ENCODE data around the gene P2RX7.

Gene P2RX7

DNA sequence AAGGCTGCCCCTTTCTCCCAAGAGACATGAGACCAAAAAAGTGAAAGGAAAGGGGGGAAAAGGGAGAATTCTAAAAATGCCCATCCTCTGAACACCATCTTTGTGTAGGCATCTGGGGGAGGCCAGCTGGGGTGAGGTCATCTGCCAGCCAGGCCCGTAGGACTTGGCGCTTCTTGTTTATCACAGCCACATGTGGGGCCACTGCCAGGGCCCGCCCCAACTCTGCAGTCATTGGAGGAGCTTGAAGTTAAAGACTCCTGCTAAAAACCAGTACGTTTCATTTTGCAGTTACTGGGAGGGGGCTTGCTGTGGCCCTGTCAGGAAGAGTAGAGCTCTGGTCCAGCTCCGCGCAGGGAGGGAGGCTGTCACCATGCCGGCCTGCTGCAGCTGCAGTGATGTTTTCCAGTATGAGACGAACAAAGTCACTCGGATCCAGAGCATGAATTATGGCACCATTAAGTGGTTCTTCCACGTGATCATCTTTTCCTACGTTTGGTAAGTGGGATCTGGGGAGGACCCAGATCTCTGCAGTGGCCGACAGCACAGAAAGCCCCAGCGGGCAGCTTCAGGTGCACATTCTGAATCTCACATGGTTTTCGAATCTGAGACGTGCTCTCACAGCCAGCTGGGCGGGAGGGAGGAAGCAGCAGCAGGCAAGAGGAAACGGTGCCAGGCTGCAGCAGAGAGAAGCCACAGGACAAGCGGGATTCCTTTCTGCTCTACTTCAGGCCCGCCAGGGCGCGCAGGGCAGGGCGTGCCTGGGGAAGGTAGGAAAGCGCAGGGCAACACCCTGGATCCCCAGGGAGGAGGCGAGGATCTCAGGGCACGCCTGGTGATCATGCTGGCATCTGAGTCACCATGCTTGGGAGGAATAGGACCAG, at the start of gene P2RX7:
P2RX7 (plus strand) TSS at position 276 of the 881 bp plus-strand sequence; CDS start at position 371, 95 bp downstream.
- peak; percentile 99 for DNase-seq (ENCODE audit: low spot score)

DNA sequence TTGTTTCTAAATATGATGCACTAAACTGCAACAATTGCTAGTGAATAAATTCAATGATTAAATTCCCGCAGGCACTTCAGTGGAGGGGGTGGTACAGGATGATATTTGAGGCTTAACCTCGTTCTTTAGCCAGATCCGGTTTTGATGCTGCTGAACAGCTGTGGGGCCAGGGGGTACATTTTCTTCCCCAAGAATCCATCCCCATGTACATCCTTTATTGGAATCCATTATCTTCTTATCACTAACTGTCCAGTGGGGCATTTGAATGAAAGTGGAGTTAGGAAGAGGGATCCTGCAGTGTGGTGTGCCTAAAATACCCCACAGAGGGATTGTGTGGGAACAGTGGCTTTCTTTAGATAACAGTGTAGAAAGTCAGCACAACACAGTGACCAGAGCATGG, 48.4 kb upstream of the P2RX7 start:
- DNase-seq (ENCODE audit: low spot score), result no peak

DNA sequence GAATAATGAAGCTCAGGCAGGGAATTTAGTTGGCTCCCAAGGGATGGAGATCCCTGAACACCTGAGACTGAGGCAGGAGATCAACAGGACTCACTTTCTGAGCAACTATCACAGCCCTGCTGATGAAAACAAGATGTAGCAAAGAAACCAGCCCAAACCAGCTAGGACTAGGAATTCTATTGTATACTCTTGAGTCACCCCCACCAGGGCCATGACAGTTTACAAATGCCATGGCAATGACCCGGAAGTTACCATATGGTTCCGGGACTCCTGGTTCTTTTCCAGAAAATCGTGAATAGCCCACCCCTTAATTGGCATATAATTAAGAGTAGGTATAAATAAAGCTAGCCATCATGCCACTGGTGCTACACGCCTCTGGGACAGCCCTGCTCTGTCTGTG, 47.6 kb upstream of the P2RX7 start:
- no peak for DNase-seq (ENCODE audit: low spot score)

DNA sequence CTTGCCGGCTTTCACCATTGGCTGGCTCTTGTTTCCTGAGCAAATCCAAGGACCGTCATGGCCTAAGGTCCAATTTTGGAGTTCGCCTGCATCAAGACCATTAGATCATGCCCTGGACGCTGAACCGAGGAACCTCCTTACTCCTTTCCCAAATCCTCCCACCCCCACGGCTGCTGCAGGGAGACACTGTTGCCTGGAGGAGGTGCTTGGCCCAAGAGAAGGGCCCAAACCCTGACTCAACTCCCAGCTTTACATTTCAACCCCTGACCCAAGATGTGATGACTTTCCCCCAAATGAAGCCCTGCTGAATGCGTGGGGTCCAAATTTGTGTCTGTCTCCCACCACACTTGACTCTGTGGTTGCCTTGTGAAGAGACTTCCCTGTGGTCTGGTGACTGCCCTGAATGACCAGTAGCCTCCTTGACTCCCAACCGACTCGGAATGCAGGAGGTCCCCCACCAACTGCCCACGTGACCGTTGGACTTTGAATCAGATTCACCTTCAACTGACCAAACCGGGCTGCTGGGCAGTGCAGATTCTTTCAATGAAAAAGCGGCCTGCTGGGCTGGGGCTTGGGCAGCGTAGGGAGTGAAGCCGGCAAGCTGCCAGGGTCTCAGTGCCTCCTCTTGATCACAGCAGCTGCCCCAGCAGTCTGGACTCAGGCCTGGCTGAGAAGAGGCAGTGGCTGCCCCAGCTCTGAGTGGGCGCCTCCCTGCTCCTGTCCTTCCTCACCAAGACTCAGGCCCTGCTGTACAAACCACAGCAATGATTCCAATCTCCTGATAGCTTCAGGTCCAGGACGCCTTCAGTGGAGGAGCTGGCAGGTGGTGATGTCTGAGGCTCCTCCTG, 46.9 kb upstream of the P2RX7 start:
- no peak for DNase-seq (ENCODE audit: low spot score)

DNA sequence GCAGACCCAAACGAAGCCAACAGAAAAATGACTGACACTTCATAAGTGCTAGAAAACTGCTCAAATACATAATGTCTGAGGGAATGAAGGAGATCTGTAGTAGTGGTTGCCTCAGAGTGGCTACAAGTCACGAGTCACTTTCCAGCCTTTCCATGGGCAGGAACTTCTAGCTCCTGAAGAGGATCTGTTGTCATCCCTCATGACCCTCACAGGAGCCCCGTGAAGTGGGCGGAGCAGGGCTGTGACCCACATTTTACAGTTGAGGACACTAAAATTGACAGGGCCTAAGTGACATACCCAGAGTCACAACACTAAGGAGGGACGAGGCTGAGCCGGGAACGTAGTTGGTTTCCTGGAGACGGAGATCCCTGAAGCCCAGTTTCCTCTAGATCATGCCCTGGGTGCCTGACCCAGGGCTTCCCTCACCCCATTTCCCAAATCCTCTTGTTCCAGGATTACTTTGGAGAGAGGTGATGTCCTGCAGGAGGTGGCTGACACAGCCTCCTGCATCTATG, 45.8 kb upstream of the P2RX7 start:
- no peak for DNase-seq (ENCODE audit: low spot score)

DNA sequence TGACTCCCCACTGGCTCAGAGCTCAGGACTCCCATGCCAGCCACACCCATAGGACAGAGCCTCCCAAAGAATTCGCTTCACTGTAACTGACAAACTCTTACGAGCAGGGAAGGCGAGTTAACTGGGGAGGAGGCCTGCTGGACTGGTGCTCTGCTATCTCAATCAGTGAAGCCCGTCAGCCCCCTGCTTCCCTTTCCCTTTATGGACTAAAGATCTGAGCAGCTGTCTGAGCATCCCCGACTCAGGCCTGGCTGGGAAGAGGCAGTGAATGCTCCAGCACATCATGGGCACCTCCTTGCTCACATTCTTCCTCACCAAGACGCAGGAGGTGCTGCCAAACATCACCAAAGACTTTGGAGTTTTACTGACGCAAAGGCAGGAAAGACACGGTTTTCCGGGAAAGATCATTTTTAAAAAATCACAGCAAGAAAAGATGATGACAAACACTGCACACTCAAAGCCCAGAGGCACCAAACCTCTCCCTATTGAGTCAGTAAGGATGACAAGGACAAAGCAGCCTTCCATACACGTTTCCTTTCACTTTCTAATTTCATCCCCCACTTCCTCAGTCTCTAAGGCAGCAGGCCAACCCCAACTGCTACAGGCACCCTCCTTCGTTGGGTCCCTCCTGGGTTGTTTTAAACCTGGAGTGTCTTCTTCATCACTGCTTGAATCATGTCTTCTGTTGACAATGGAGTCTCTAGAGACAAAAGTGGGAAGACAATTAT, 45.0 kb upstream of the P2RX7 start:
- DNase-seq (ENCODE audit: low spot score), result no peak

DNA sequence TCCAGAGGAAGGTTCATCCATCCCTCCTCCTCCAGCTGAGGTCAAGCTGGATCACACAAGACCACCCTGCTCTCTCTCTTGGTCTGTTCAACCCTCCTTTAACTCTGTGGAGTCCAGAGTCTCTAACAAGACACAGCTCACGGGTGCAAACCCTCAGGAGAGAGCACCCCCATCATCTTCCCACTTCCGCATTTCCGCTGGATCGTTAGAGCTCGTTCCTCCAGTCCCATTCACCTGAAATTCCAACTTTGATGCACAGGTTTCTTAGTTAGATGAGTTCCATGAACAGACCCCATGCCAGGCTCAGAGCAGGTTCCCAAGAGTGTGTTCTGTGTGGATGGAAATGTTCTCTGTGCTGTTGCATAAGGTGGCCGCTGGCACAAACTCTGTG, 44.5 kb upstream of the P2RX7 start:
- no peak for DNase-seq (ENCODE audit: low spot score)

DNA sequence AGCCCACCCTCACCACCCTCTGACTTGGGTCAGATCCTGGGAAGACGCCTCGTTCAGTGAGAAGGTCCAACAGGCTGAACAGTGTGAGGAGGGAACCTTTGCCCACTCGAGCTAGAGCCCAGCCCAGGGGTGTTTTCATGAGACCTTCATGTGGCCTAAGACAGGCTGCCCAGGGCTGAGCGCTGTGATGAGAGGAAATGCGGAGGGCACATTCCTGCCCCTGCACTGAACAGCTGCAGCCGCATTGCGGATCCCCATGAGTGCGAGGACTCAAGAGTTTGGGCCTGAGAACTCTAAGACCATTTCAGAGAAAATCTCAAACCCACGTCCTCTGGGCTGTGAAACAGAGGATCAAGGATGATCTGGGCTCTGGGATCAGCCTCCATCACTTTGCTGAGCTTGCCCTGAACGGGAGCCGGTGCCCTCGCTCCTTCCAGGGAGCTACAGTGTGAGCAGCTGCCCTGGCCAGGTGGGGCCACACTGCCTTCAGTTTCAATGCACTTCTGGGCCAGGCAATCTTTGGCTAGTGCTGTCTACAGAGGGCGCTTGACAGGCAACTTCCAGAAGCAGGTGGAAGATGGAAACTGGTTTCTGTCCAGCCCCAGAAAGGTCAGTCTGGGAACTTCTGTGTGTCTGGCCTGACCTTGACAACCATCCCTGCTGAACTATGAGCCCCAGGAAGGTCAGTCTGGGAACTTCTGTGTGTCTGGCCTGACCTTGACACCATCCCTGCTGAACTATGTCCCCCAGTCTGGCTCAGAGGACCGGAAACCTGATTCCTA, 43.5 kb upstream of the P2RX7 start:
- DNase-seq (ENCODE audit: low spot score), result no peak

DNA sequence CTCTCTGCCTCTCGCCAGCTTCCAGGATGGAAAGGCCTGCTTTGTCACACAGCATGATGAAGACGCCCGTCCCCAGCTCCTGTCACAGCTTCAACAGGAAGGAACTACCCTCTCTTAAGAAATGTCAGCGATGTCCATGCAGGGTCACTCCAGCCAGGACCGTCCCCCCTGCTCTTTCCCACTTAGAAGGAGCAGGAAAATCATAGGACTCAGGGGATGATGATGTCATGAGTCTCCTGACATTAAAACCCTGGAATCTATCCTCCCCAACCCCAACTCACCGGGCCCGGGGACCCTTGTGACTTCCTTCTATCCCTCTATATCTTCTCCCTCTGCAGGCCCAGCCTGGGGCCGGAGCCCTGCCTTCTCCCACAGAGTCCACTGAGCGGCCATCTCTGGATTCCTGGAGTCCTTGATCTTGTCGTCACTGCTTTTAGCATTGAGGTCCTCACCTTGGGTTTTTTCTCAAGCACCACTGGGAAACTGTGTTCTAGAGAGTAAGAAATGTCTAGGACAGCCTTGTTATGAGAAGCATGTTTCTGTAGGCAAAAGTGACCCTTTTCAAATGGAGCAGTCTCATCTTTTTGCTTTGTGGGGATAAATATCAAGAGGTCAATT, 42.8 kb upstream of the P2RX7 start:
- DNase-seq (ENCODE audit: low spot score), result no peak

DNA sequence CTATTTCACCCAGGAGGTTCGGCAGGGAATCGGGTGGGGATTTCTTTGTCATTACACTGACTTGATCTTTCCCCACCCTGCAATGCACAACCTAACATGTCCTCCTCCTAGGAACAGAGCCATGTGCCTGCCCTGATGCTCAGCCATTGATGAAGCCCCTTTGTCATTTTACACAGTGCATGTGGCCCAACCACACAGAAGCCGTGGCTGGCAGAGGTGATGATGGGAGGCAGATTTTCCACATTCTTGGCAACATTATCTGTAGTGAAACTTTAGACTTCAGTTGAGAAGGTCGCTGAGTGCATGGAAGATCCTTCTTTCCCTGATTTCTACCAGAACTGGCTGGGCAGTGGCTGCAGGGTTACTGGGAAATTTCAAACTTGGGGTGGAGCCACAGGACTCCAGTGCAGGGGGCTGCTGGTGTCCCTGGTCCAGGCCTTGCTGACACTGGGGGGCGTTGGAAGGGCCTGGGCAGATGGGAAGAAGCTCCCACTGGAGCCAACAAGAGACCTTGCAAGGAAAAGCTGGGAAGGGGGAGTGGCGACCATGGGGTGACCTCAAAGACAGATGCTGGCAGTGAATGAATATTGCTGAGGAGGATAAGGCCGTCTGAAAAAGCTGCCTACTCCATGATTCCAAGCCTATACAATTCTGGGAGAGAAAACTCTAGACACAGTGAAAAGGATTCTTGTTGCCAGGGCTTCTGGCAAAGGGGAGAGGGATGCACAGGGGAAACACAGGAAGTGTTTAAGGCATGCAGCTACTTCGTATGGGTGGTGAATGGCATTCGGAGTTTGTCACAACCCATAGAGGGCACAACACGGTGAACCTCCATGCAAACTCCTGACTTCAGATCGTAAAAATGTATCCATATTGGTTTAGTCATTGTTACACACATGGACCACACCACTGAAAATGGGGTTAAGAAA, 41.8 kb upstream of the P2RX7 start:
- DNase-seq (ENCODE audit: low spot score), result no peak

DNA sequence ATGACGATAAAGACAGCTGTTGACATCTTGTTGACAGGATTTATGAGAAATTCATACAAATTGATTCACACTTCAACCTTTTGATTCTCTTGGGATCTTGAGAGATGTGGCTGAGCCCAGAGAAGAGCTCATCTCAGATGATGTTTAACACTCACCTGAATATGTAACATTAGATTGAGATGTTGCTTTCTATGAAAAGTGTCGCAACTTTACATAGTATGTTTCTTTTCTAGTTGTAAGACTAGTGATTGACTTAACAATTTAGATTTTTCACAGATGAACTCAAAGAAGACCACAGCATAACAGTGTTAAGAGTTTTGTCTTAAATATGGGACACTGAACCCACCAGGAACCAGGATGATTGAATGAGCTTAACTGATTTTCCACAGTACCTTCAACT, 40.6 kb upstream of the P2RX7 start:
- DNase-seq (ENCODE audit: low spot score), result no peak

DNA sequence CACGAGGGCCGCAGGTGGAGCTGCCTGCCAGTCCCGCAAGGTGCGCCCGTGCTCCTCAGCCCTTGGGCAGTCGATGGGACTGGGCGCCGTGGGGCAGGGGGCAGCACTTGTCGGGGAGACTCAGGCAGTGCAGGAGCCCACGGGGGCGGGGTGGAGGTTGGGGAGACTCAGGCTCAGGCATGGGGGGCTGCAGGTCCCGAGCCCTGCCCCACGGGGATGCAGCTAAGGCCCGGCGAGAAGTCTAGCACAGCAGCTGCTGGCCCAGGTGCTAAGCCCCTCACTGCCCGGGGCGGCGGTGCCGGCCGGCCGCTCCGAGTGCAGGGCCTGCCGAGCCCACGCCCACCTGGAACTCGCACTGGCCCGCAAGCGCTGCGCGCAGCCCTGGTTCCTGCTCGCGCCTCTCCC, 39.2 kb upstream of the P2RX7 start:
- no peak for DNase-seq (ENCODE audit: low spot score)

DNA sequence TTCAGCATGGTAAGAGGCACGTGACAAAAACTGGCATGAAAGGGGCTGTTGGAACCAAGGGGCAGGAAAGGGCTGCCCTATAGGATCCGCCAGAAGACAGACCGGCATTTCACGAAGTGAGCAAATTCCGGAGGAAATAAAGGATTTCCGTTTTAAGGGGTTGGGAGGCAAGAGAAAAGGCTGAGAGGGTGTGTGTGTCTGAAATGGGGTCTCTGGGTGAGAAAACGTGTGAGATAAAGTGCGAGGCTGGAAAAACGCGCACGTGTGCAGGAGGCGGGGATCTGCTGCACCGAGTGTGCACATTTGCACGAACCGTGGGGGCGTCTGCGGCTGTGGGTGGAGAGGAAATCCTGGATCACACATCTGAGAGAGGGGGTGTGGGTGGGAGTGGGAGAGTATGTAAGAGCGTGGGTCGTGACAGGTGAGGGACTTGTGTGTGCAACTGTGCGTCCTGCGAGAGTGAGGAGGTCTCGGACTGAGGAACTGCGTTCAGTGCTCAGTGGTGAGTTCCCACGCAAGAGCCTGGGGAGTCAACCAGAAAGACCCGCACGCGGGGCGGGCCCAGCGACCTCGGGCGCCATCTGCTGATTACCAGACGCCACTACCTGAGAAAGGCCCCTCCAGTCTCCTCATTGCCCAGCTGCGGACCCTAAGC, 37.0 kb upstream of the P2RX7 start:
- DNase-seq (ENCODE audit: low spot score), result peak; percentile 43

DNA sequence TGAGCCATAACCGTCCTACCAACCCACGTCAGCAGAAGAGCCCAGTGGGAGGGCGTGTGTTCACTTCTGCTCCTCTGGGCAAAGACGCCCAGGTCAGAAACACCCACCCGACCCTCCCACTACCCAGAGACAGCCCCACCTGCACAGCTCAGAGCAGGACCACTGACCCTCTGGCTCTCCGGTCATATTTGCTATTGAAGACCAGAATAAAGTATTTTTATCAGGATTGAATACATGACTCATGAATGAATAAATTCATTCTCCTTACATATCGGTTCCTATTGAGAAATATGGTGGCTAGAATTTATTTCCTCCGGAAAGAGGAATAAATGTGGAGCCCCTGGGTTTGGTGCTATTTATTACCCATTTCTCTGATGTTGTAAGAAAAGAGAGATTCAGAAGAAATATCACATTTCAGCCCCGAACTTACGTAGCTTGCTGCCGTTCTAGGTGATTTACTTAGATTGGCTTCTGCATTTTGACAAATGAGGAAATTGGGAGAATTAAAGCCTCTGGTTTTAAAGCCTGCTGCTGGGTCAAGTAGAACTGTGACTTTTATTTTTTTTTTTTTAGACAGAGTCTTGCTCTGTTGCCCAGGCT, 36.4 kb upstream of the P2RX7 start:
- no peak for DNase-seq (ENCODE audit: low spot score)

DNA sequence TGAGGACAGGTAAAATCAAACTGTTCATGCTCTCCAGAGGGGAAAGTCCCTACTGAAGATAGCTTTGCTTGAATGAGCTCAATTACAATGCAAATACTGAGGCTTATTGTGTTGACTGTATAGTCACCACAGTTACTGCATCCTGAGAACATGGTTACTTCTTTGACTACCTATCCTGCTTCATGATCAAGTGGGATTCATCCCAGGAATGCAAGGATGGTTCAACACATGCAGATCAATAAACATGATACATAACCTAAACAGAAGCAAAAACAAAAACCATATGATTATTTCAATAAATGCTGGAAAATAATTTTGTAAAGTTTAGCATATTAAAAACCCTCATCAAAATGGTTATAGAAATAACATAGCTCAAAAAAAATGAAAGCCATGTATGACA, 32.9 kb upstream of the P2RX7 start:
- no peak for DNase-seq (ENCODE audit: low spot score)

DNA sequence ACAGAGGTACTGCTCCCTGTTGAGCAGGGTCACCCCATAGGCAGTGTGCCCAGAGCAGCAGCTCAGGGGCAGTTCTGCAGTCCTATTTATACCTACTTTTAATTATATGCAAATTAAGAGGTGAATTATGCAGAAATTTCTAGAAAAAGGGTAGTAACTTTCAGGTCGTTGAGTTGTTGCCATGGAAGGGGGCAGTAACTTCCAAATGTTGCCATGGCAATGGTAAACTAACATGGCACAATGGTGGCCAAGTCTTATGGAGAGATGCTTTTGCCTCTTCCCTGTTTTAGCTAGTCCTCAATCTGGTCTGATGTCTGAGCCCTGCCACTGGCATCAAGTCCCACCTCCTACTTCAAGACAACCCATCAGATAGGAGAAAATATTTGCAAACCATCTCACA, 30.4 kb upstream of the P2RX7 start:
- DNase-seq (ENCODE audit: low spot score), result no peak

DNA sequence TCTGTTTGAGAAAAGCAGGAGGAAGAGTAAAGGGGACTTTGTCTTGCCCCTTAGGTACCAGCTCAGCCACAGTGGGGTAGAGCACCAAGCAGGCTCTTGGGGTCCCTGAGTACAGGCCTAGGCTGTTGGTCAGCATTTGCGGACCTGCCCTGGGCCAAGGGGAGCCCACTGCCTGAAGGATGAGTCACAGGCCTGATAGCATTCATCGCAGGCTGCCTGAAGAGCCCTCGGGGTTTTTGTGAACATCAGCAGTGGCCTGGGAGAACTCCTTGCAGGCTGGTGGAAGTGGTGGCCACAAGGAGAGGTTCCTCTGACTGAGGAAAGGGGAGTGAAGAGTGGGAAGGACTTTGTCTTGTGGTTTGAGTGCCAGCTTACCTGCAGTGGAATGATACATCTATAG, 25.0 kb upstream of the P2RX7 start:
- no peak for DNase-seq (ENCODE audit: low spot score)

DNA sequence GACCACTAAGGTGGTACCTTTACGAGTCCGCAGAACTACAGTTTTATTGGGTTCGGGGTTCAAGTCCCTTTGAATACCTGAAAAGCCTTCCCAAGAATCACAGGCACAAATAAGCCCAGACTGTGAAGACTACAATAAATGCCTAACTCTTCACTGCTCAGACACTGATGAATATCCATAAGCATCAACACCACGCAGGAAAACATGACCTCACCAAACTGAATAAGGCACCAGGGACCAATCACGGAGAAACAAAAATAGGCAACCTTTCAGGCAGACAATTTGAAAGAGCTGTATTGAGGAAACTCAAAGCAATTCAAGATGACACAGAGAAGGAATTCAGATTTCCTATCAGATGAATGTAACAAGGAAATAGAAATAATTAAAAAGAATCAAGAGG, 24.2 kb upstream of the P2RX7 start:
- DNase-seq (ENCODE audit: low spot score), result no peak

Data from pons (tissue), 1 donor.